ENCODE measurements around the gene HOPX.
"Not testable (repeated sequence)": the region's sequence is repeated elsewhere in the genome, so short reads cannot be mapped to it uniquely, and the experiment has no call there.

Gene HOPX

DNA sequence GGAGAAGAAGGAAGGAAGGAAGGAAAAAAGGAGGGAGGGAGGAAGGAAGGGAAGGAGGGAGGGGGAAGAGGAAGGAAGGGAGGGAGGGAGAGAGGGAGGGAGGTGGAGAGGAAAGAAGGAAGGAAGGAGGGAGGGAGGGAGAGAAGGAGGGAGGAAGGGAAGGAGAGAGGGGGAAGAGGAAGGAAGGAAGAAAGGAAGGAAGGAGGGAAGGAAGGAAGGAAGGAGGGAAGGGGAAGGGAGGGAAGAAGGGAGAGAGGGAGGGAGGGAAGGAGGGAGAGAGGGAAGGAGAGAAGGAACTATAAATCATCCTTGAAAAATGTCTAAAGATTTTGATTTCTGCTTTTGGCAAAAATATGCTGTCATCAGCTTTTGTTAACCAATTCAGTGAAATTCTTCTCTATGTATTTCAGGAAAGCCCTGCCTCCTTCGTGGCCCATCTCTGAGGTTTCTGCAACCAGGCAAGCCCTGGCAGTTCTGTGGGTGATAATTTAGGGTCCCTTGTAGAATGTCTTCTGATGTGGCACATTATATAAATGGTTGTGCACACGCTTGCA, 7.1 kb upstream of the HOPX start:
- DNase-seq (ENCODE audit: low read depth in 2 of 2) = no peak

- DNase-seq (ENCODE audit: low read depth in 2 of 2) = no peak
Observed at GRCh38 chr4:56686537-56687231, 5.6 kb upstream of the HOPX start.

DNA sequence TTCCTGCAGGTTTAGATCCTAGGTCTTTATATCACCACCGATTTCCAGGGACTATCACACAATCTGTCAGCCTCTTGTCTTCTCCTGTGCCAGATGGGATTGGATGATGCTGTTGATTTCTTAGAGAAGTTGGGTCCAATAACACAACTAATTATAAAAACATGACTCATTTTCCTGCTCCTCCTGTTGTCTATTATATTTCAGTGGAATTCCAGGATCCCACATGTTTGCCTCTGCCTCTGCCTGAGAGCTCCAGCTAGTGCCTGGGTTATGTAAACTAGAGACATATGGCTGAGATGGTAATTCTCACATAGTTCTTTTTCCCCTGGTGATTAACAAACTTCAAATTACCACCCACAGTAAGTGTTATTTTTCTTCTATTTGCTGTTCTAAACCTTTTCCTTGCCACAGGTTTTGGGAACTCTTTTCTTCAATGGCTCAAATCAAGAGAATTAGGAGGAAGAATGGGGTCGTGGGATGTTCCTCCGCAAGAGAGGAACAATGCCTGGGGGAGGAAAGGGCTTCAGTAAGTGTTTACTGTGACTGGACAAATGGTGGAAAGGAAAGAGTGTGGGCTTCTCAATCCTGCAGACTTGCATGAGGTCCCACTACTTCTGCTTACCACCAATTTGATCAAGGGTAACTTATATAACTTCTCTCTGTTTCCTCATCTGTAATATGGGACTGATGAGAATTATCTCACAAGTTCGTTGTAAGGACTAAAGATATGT, 3.4 kb upstream of the HOPX start:
- DNase-seq (ENCODE audit: low read depth in 2 of 2) = no peak

DNA sequence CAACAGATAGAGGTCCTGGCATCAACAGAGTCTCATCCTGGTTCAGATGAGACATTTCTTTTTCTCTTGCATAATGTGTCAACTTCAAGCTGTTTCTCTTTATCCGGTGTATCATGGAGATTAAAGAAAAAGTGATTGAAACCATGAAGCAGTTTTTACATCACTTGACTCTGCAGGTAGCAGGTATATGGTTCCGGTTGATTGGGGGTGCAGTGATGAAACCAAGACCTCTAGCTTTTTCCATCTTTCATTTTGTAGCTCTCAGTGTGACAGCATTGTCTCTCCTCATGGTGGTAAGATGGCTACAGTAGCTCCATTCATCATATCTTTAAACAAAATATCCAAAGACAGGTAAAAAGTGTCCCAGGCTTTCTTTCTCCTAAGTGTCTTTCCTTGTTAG, 2.4 kb upstream of the HOPX start:
- no peak for DNase-seq (ENCODE audit: low read depth in 2 of 2)

GRCh38 chr4:56681853-56682525, 893 bp upstream of the HOPX start:
- no peak for DNase-seq (ENCODE audit: low read depth in 2 of 2)

DNA sequence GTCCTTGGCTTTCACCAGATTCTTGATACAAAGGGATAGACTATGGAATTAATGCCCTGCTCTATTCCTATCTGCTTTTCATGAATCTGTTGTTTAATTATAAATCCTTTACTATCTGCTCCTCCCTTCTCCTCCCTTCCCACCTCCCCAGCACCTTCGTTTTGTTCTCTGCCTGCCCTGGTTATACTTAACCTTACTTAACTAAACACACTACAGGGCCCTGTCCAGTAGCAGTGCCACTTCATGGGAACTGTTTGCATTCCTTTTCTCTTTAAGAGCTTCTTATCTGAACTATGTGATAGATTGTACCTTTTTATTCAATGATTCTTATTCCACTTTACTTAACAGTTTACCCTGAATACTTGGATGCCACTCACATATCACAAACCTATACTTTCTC, 830 bp downstream of the HOPX start:
- DNase-seq (ENCODE audit: low read depth in 2 of 2) = no peak

- DNase-seq (ENCODE audit: low read depth in 2 of 2) = no peak
Observed at GRCh38 chr4:56677711-56678110, 3.4 kb downstream of the HOPX start.

DNA sequence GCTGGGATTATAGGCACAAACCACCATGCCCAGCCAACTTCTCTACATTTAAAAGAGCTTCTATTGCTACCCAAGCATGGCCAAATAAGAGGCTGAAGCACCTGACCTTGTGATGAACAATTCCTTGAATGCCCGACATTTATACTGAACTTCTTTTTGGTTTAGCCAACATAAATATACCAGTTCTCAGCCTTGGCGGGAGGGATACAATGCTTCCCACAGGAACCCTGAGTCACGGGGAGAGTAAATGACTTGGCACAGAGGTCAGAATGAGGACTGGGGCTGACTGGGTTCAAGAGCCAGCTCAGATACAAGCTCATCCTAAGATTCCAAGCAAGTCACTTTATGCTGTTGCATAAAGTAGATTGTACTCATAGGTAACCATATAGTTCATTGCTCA, 6.1 kb downstream of the HOPX start:
- DNase-seq (ENCODE audit: low read depth in 2 of 2) = no peak

DNA sequence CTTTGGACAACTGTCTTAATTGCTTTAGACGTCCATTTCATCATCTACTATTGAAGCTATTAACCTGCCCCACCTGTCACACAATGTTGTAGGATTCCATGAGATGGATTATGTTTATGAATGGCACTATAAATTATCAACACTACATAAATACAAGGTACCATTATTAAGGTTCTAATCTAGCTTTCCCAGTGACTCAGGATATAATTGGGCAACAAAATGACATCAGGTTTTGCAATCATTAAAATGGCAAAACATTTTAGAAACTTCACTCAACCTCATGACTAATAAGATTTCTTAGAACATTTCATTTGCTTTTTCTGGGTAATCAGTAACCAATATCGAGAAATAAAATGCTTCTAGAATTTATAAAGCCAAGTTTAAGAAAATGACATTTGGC, 9.2 kb downstream of the HOPX start:
- DNase-seq (ENCODE audit: low read depth in 2 of 2) = no peak

DNA sequence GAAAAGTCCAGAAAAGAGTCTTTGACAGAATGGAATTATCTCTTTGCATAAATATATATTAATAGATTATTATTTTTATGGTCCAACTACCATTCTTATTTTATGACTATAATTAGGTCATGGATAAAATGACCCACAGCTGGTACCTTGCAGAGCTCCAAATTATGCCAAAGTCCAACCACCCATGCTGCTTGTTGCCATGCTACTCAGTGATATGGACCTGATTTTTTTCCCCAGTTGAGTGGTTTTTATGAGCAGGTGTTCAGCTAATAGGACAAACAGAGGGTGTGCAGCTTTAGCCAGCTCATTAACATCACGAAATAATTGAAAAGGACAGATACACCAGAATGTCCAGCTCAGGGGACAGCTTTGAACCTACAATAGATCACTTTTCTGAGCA, 9.7 kb downstream of the HOPX start:
- no peak for DNase-seq (ENCODE audit: low read depth in 2 of 2)

DNA sequence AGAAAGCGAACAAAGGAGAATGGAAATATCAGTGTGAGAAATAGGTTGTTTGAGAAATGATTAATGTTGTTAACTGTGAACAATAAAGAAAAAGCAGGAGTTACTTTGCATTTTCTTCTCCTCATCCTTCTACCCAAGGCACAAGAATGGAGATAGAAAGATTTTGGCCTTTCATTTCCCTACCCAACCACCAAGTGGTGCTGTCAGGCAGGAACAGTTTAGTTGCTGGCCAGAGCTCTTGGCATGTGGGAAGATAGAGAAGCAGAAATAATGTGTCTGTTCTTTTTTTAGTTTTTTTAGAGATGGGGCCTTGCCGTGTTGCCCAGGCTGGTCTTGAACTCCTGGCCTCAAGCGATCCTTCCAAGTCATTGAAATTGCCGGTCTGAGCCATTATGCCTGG, 12.8 kb downstream of the HOPX start:
- no peak for DNase-seq (ENCODE audit: low read depth in 2 of 2)

DNA sequence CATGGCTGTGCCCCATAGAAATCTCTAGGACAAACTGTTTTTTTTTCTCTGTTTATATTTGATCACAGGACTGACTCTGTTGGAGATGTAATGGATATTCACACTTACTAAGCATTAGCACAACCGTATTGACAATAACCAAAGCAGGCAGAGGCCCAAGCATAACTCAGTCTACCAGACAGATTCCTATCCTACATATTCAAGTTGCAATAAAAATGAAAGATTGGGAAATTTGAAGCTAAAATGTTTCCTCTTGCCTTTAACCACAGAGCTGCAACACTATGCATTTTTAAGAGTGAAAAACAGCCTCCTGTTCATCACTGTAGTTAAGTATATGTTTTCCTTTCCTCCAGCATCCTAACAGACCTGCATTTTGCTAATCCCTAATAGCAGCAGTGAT, 13.7 kb downstream of the HOPX start:
- not testable (repeated sequence) for DNase-seq (ENCODE audit: low read depth in 2 of 2)

- DNase-seq (ENCODE audit: low read depth in 2 of 2) = no peak
Observed at GRCh38 chr4:56666279-56666678, 14.8 kb downstream of the HOPX start.

DNA sequence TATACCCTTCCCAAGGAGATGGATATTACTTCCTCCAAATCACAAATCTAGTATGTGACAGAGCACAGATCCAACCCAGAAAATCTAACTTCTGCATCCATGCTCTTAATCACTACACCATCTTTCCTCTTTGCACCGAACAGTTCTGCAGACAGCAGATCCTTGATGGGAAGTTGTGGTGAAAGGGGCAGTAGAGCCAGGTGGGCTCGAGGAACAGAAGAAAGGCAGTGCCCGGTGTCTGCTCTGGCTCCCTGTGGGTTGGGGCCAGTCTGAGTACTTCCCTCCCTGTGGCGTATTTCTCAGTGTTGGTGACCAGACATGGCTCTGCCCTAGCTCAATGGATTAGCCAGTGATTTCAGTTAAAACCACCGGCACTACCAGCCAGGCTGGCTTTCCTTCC, 15.3 kb downstream of the HOPX start:
- no peak for DNase-seq (ENCODE audit: low read depth in 2 of 2)

DNA sequence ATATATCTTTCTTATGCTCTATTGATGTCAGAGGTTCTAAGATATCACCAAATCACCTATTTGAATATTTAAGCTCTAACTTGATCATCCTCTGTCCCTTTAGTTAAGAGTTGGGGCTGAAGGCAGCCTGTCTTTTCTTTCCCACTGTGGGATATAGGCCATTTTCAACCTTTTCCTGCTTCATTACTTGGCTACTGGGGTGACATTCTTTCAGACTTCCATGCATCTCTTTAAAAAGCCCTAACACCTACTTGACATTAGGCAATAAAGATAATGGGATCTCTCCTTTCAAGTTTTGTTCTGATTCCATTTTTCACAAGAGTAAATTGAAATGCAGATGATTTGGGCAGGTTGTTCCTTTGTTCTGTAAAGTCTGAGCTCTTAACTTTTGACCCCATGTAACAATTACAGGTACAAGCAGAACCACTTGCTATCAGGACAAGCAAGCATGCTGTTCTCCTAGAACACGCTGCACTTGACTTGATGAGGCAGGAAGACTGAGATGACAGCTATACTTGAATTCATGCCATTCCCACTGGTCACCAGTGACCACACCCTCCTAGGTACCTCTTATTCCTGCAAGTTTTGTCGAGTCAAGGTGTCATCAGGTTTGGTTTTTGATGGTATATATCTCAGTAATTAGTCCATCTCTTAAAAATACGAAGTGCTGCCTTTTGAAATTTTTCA, 18.2 kb downstream of the HOPX start:
- no peak for DNase-seq (ENCODE audit: low read depth in 2 of 2)

DNA sequence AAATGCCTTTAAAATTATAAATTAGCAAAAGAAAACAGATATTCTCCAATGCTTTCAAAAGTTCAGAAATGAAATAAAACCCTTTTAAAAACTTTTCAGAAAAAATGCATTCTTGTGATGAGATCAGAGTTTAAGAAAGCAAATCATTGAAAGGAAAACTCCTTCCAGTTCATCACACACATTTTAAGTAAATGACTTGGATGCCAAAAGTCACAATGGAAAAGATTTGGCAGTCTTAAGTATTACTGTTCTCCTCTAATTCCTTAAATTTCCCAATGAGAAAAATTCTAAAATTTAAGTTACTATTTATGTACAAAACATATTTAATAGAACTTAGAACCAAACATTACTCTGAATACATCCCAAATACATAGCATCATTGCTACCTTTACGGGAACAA, 21.1 kb downstream of the HOPX start:
- no peak for DNase-seq (ENCODE audit: low read depth in 2 of 2)

- no peak for DNase-seq (ENCODE audit: low read depth in 2 of 2)
Observed at GRCh38 chr4:56658528-56658927, 22.6 kb downstream of the HOPX start.

DNA sequence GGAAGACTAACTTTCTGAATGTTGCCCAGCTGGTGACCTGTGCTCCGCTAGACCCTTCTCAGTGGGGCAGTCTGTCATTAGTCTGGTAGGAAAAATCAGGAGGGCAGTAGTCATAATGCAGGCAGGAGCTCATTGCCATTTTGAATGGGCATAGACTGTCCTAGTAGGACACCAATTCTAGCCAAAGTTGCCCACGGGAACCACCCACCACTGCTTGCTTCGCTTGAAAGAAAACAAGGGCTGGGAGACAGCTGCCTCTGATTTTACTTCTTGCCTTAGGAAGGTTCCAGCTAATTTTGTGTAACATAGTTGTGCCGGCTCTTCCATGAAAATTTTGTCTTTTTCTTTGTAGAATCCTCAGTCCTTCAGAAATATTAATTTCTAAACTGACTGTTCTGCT, 23.3 kb downstream of the HOPX start:
- no peak for DNase-seq (ENCODE audit: low read depth in 2 of 2)

GRCh38 chr4:56657128-56657527, 24.0 kb downstream of the HOPX start:
- no peak for DNase-seq (ENCODE audit: low read depth in 2 of 2)

DNA sequence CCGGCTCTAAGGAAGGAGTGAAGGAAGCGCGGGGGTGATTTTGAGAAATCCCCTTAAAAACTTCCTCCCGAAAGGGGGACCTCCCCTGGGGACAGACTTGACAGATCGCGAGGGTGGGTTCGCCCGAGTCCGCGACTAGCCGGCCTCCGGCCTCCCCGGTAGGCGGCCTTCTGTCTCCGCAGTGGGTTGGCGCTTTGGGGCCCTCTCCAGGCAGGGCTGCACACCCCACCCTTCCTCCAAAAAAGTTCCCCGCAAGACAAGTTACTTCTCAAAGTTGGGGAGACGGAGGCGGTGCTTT, 24.8 kb downstream of the HOPX start:
- peak; percentile 27 for DNase-seq (ENCODE audit: low read depth in 2 of 2)

GRCh38 chr4:56655627-56656345, 25.3 kb downstream of the HOPX start:
- no peak for DNase-seq (ENCODE audit: low read depth in 2 of 2)

DNA sequence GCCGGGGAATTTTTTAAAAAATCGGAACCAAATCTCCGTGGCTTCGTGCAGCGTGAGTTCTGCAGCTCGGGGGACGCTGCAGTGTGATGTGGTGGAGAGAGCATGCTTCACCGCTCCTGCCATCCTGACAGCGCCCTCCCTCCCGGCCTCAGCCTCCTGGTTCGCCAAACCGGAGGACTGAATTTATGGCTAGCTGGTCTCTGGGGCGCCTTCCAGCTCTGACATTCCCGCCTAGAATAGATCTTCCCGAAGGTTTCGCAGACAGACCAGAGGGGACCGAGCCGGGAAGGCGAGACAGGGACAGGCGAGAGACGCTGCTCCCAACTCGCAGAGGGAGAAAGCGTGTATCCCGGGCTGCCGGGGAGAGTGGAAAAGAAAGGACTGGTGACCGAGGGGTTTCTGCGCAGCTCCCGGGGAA, 25.9 kb downstream of the HOPX start:
- no peak for DNase-seq (ENCODE audit: low read depth in 2 of 2)
